Measurements from ENCODE around the gene GJB1.

- TF ChIP-seq CTCF (IDR thresholded peaks at IDR 0.05; ENCODE audit: low read length) = no peak
- TF ChIP-seq EZH2 (optimal IDR thresholded peaks at IDR 0.05; ENCODE audit: low read depth, low read length) = no peak
- no peak for TF ChIP-seq EZH2phosphoT487 (IDR thresholded peaks at IDR 0.05; ENCODE audit: low read length)
Observed at GRCh38 chrX:71244359-71245128, 21.5 kb downstream of the GJB1 start.

Measured in MM.1S (cell line).